Activated gamma-delta T cell (primary cell): ENCODE measurements around the gene BRD7.

Experiments
- DNase-seq: peaks from one replicate; lab custom pipeline; 2025; lab: John Stamatoyannopoulos, UW

The BRD7 gene

GRCh38 chr16:50272687-50273381 lies 96.0 kb downstream of the BRD7 start:
- no peak for DNase-seq

- no peak for DNase-seq
Measured at GRCh38 chr16:50272111-50272571, 96.6 kb downstream of the BRD7 start.

DNA sequence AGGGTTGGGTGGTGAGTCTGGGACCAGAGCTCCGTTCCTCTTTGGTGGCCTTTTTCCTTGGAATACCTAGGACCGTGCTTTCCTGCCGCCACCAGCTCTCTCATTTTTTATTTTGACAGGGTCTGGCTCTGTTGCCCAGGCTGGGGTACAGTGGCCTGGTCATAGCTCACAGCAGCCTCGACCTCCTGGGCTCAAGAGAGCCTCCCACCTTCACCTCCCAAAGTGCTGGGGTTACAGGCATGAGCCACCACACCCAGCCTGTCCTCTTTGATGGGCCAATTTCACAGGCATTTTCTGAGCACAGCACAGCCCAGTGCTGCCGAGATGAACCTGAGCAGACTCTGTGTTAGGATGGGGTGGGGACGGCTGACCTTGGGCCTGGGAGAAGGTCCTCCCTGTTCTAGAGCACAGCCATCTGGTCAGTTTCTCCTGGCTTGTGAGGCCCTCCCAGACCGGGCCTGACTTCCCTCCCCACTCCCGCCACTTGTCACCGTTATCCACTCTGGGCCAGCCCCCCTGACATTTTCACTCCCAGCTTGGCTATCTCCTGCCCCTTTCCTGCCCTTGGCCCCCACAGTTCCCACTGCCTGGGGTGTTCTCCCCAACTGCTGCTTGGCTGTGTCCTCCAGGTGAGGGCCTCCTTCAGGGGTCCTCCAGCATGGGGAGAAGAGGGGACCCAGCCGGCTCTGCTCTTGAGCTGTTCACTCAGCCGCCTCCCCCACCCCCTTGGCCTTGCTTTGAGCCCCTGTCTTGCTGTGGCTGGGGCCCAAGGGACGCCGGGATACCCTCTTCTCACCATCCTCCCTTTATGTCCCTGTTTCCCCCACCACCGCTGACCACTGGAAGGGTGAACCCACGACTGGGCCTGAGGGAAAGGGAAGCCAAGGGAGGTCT lies 97.4 kb downstream of the BRD7 start:
- no peak for DNase-seq

DNA sequence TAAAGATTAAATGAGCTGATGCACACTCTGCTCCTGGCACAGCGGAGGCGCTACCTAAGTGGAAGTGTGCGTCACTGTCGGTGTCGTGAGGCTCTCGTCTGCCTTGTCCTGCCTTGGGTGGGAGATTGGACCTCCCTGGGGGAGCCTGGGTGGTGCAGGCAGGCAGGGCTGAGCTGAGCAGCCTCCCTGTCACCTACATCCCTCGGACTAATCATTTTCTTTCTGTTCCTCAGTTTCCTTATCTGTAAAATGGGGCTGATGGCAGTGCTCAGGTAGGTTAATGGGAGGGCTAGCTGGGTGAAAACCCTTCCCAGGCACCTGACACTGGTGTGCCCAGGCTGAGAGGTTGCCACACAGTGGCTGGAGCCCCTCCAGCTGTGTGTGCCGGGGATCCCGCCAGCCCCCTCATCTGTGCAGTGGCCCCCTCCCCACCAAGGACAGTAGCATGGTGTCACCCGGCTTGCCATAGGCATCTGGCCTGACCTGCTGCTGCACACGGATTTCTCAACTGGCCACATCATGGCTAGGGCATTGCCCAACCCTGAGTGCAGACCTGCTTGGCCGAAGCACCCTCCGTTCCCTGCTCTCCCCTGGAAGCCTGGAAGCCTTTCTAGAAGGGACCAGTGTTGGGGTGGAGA lies 98.2 kb downstream of the BRD7 start:
- DNase-seq = no peak

GRCh38 chr16:50269769-50270509 lies 98.8 kb downstream of the BRD7 start:
- DNase-seq = no peak

DNA sequence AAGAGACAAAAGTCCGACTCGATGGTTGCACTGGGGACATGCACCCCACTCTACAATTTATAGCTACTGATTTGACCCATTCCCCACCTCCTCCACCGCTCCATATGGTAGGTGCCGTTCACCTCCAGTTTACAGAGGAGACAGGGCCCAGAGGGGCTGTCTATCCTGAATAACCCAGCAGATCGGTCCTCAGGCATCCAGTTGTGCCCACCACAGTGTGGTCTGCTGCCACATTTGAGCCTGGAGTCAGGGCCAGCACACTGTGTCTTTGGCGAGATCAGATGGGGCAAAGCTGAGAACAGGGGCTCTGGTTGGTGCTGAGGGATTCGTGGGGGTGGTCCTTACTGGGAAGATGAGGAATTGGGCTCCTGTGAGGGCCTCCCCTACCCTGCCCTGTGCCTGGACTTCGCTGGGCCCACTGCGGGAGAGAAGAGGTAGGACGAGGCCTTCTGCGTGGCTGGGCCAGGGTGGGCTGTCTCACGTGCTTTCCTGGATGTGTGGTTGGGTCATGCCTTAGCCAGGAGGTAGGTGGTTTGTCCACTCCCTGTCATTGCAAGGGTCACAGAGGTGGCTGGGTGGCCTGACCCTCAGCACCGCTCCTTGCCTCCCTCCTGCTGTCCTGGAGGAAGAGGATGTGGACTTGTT lies 99.6 kb downstream of the BRD7 start:
- no peak for DNase-seq

GRCh38 chr16:50268352-50268751 lies 100.4 kb downstream of the BRD7 start:
- no peak for DNase-seq

DNA sequence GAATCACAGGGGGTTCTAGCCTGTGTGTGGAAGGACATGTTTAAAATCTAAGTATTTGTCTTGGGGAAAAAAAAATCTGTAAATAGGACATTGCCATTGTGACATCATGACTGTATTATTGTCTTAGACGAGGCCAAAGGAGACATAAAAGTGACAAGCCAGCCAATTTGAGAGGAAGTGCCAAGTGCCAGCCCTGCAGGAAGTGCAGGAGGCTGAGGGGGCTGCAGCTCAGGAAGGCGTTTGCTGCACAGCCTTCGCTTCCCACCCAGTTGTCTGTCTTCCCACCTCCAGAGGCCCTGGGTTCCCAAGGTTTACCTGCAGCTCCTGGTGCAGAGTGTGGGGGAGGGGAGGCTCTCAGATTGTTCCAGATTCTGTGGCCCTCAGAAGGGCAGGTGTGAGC lies 101.1 kb downstream of the BRD7 start:
- DNase-seq = no peak

DNA sequence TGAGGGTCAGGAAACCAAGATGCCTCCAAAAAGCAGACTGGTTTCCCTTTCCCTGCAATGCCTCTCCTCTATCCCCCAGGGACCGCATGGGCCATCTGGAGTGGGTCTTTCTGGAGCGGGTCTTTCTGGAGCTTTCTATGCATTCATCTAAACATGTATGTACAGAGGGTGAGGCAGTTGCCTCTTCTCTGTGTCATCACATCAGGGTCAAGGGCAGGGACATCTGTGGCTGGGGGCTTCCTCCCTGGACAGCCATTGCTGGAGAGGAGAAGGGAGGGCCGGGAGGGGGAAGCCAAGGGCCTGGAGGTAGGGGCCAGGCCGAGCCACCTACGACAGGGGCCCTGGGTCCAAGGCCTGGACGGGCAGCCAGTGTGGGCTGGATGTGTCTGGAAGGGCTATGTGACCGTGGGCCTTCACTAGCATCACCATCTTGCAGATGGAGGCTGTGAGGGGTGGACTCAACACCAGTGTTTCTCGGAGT lies 101.6 kb downstream of the BRD7 start:
- no peak for DNase-seq

- peak; percentile 80 for DNase-seq
Measured at GRCh38 chr16:50266337-50267091, 102.3 kb downstream of the BRD7 start, which contains the start of gene ADCY7. ADCY7 (plus strand) TSS chr16:50266551; CDS start chr16:50288180, 21,629 bp downstream.
